ENCODE data around the gene RHOF.

GRCh38 chr12:121789800-121790728, 3.4 kb downstream of the RHOF start:
- TF ChIP-seq CTCF (IDR thresholded peaks at IDR 0.05; ENCODE audit: control extremely low read depth in 1 of 3, insufficient read depth in 1 of 3, low read depth in 1 of 3, low read length in 3 of 3) (no peak), POLR2AphosphoS5 (IDR thresholded peaks at IDR 0.05; ENCODE audit: low read depth, low read length) (no peak), POLR2A (IDR thresholded peaks at IDR 0.05; ENCODE audit: control extremely low read depth in 1 of 2, low read depth in 2 of 2, low read length in 2 of 2) (no peak), MAFK (IDR thresholded peaks at IDR 0.05; ENCODE audit: low read depth, low read length) (no peak), NANOG (IDR thresholded peaks at IDR 0.05; ENCODE audit: insufficient read depth, low read depth, low read length, poor library complexity, severe bottlenecking) (no peak), EGR1 (IDR thresholded peaks at IDR 0.05; ENCODE audit: borderline replicate concordance, low read depth, low read length) (no peak)
